Endothelial cell of umbilical vein (primary cell): ENCODE measurements around the gene COL4A2. TPM values are rescaled to one million over a fixed set of nuclear protein-coding genes. Genes with fewer than 3 reads are reported as not detected.

Source experiments
- BruUV-seq: library from RNA; stranded (reverse); fragments of 400-500 nt; replicated peaks from 2 replicates; lab custom pipeline; 2021; lab: Mats Ljungman, UMichigan
- CTCF ChIA-PET: fragments of 300-600, 350-600 bp; sonication (Branson Sonifier 250); formaldehyde crosslinking; loops from one replicate; lab custom pipeline; 2021; ENCODE audit warnings: antibody characterized with exemption, inconsistent platforms; lab: Charles Lee
- POLR2A ChIA-PET: fragments of 300-600, 350-600 bp; sonication (Branson Sonifier 250); formaldehyde crosslinking; loops from one replicate; lab custom pipeline; 2021; ENCODE audit warnings: antibody characterized with exemption, inconsistent platforms; lab: Charles Lee
- DNase-seq: peaks from one replicate; pipeline ENCODE4 v3.0.0-alpha.2; 2011; ENCODE audit warnings: low read depth, low spot score
- FAIRE-seq: peaks from 2 replicates; lab custom pipeline; 2011; peaks lifted over from hg19 to GRCh38; lab: Jason Lieb, UNC
- H2AFZ ChIP-seq: 2 replicates; pipeline ENCODE4 v1.6.0; 2012; ENCODE audit warnings: low read depth, low read length, control low read depth, inconsistent platforms
- H3K27ac ChIP-seq: 2 replicates; pipeline ENCODE4 v1.5.1; 2011; ENCODE audit warnings: low read depth, mild to moderate bottlenecking, control low read depth, low read length, moderate library complexity; ENCODE audit not compliant: insufficient read depth
- H3K27me3 ChIP-seq, 2 experiments: 2 replicates each; pipeline versions ENCODE4 v1.6.0 to v1.6.1; 2011; ENCODE audit warnings: low read length in 2 of 2, mixed read lengths in 1 of 2; ENCODE audit not compliant: control insufficient read depth in 2 of 2, insufficient read depth in 2 of 2
- H3K36me3 ChIP-seq, 2 experiments: 2 replicates in 1 of 2; 3 replicates in 1 of 2; pipeline ENCODE4 v1.5.1; 2011; ENCODE audit warnings: low read length in 2 of 2, mild to moderate bottlenecking in 1 of 2, moderate library complexity in 1 of 2; ENCODE audit not compliant: control insufficient read depth in 2 of 2, insufficient read depth in 2 of 2; ENCODE audit errors: extremely low read depth in 1 of 2
- H3K4me1 ChIP-seq: 3 replicates; pipeline ENCODE4 v1.5.1; 2011; ENCODE audit warnings: mild to moderate bottlenecking, low read length; ENCODE audit not compliant: control insufficient read depth, insufficient read depth; ENCODE audit errors: extremely low read depth
- H3K4me2 ChIP-seq: 2 replicates; pipeline ENCODE4 v1.6.1; 2011; ENCODE audit warnings: low read length, control low read depth, mixed read lengths; ENCODE audit not compliant: insufficient read depth
- H3K4me3 ChIP-seq, 3 experiments: fragments of 200-600 bp in 1 of 3; sonication (generic), shearing (Covaris generic) in 1 of 3; replicated peaks in 1 of 3; 2 replicates each; pipeline ENCODE4 v1.5.1; 2011 to 2016; ENCODE audit warnings: control low read depth in 3 of 3, low read length in 3 of 3, mild to moderate bottlenecking in 2 of 3, inconsistent platforms in 1 of 3, low read depth in 1 of 3, moderate library complexity in 1 of 3; ENCODE audit not compliant: insufficient read depth in 1 of 3
- H3K79me2 ChIP-seq: 2 replicates; pipeline ENCODE4 v1.6.0; 2012; ENCODE audit warnings: low read length, inconsistent platforms; ENCODE audit not compliant: control insufficient read depth, insufficient read depth
- H3K9ac ChIP-seq: replicated peaks from 2 replicates; pipeline ENCODE3; 2011; ENCODE audit warnings: low read length, control low read depth; ENCODE audit not compliant: insufficient read depth; ENCODE audit errors: extremely low read depth
- H3K9me1 ChIP-seq: replicated peaks from 3 replicates; pipeline ENCODE4 v1.6.0; 2011; ENCODE audit warnings: mild to moderate bottlenecking, low read length; ENCODE audit not compliant: control insufficient read depth, insufficient read depth; ENCODE audit errors: extremely low read depth
- H3K9me3 ChIP-seq: replicated peaks from 2 replicates; pipeline ENCODE4 v1.5.1; 2012; ENCODE audit warnings: low read length, inconsistent platforms; ENCODE audit not compliant: control insufficient read depth, insufficient read depth
- H4K20me1 ChIP-seq: replicated peaks from 2 replicates; pipeline ENCODE3; 2011; ENCODE audit warnings: mild to moderate bottlenecking, low read length; ENCODE audit not compliant: control insufficient read depth, insufficient read depth; ENCODE audit errors: extremely low read depth
- CTCF ChIP-seq, 2 donors: IDR thresholded peaks; 1 replicate in 1 of 2; 2 replicates in 1 of 2; pipeline ENCODE4 v1.5.1; 2011; ENCODE audit warnings: low read length in 2 of 2, mild to moderate bottlenecking in 2 of 2, moderate library complexity in 2 of 2, control low read depth in 1 of 2, inconsistent platforms in 1 of 2, low read depth in 1 of 2; ENCODE audit not compliant: insufficient read depth in 1 of 2; ENCODE audit errors: extremely low read depth in 1 of 2
- EZH2 ChIP-seq: IDR thresholded peaks from 2 replicates; pipeline ENCODE4 v1.6.1; 2012; ENCODE audit warnings: borderline replicate concordance, low read depth, mild to moderate bottlenecking, moderate library complexity, low read length, inconsistent platforms; ENCODE audit not compliant: severe bottlenecking
- FOS ChIP-seq: IDR thresholded peaks from 2 replicates; pipeline ENCODE4 v1.6.1; 2011; ENCODE audit warnings: mild to moderate bottlenecking, low read length, moderate library complexity, borderline replicate concordance; ENCODE audit not compliant: insufficient read depth
- GATA2 ChIP-seq: IDR thresholded peaks from 2 replicates; pipeline ENCODE4 v1.7.0; 2011; ENCODE audit warnings: low read depth, mild to moderate bottlenecking, moderate library complexity, mixed read lengths, low read length; ENCODE audit not compliant: insufficient read length, insufficient read depth
- JUN ChIP-seq: IDR thresholded peaks from 2 replicates; pipeline ENCODE4 v1.6.1; 2011; ENCODE audit warnings: borderline replicate concordance, low read depth; ENCODE audit not compliant: insufficient read length, insufficient read depth
- MAX ChIP-seq: IDR thresholded peaks from 2 replicates; pipeline ENCODE4 v1.6.1; 2011; ENCODE audit not compliant: insufficient read depth, insufficient read length
- MYC ChIP-seq: IDR thresholded peaks from one replicate; pipeline ENCODE4 v1.6.1; 2011; ENCODE audit warnings: mild to moderate bottlenecking, low read depth, low read length
- POLR2A ChIP-seq: IDR thresholded peaks from 2 replicates; pipeline ENCODE4 v1.6.1; 2012; ENCODE audit warnings: low read depth, mild to moderate bottlenecking, control low read depth, low read length
- POLR2AphosphoS5 ChIP-seq: IDR thresholded peaks from 2 replicates; pipeline ENCODE4 v1.6.1; 2012; ENCODE audit warnings: low read depth, mild to moderate bottlenecking, control low read depth, low read length, moderate library complexity; ENCODE audit not compliant: insufficient read depth
- dilution Hi-C: fragments of 300-500 bp; cut with MboI; formaldehyde crosslinking; loops from one replicate; pipeline ENCODE4 v1.15.0; 2019; ENCODE audit warnings: low sequenced_read_pairs; ENCODE audit not compliant: extremely low pct_ligation_motif_present
- intact Hi-C: fragments of 100-400 bp; cut with micrococcal nuclease; formaldehyde crosslinking; loops from one replicate; pipeline ENCODE4 v1.10.0; 2022
- polyA plus RNA-seq, 4 experiments: library from polyadenylated mRNA; depleted of rRNA in 3 of 4; stranded (reverse) in 3 of 4; unstranded in 1 of 4; fragments of >200 nt; gene quantifications; 2 replicates each; pipeline versions ENCODE4 v1.2.1 to v1.2.3, GENCODE V29; 2011 to 2012; ENCODE audit warnings: missing spikeins in 1 of 4
- total RNA-seq: library from RNA; stranded (reverse); gene quantifications from 2 replicates; pipeline ENCODE4 v1.2.3, GENCODE V29; 2021

COL4A2 gene
- total and polyA plus RNA-seq, 2 donors (not counting 3 experiments of a cell fraction or from before 2014, with no cell fraction given): 792 to 940 TPM

GRCh38 chr13:110272651-110273050 lies 34.4 kb upstream of the COL4A2 start:
- no peaks in the 10 kb centered on the region for H3K27me3 ChIP-seq
- no peak for TF ChIP-seq CTCF (IDR thresholded peaks at IDR 0.05; ENCODE audit: extremely low read depth in 1 of 2, insufficient read depth in 1 of 2, low read depth in 1 of 2, low read length in 2 of 2)
- H3K9me1 ChIP-seq: peaks cover 3% of the 10 kb centered on the region
- CTCF ChIA-PET: no interaction called here
- intact Hi-C loops: no loop called here
- no peak overlapping the region for H3K9ac ChIP-seq
- dilution Hi-C loops: no loop called here
- H3K9me3 ChIP-seq: no peaks in the 10 kb centered on the region
- no peak for FAIRE-seq
- POLR2A ChIA-PET: no interaction called here
- no peak overlapping the region for H3K4me3 ChIP-seq
- peaks cover 19% of the 10 kb centered on the region for H4K20me1 ChIP-seq
- H2AFZ ChIP-seq: no peak overlapping the region
- no TSS peak for BruUV-seq
- H3K27ac ChIP-seq: no peak overlapping the region
- H3K36me3 ChIP-seq: peaks cover 6 to 8% of the 10 kb centered on the region in 2 experiments
- H3K79me2 ChIP-seq: peaks cover 62% of the 10 kb centered on the region
- no peak for DNase-seq
- no peak overlapping the region for H3K4me2 ChIP-seq
- H3K4me1 ChIP-seq: no peaks in the 10 kb centered on the region

DNA sequence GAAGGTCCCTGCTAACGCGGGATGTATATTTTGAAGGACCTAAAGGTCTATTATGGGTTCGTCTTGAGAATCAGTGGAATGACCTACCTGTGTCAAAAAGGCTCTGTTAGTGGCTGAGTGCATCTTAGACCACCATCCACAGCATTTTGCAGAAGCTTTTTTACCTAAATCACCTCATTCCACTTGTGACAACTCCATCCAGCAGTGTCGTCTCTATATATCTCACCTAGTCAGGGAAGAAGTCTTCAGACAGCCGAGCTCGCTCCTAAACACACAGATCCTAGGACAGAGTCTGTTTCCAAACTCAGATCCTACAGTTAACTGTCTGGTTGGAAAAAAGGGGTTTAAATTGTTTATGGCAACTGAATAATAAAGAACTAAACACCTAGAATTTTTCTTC lies 33.8 kb upstream of the COL4A2 start:
- Histone ChIP-seq H3K9me3 (no peaks in the 10 kb centered on the region), H3K4me1 (no peaks in the 10 kb centered on the region), H3K4me3 (no peak overlapping the region), H3K9ac (no peak overlapping the region), H3K36me3 (peaks cover 6 to 8% of the 10 kb centered on the region in 2 experiments), H4K20me1 (peaks cover 19% of the 10 kb centered on the region), H2AFZ (no peak overlapping the region), H3K4me2 (no peak overlapping the region), H3K27ac (no peak overlapping the region), H3K9me1 (peaks cover 3% of the 10 kb centered on the region), H3K79me2 (peaks cover 60% of the 10 kb centered on the region), H3K27me3 (no peaks in the 10 kb centered on the region)
- BruUV-seq: no TSS peak
- intact Hi-C loops (no loop called here), dilution Hi-C loops (no loop called here)
- TF ChIP-seq GATA2: no peak
- no peak for TF ChIP-seq EZH2
- no peak for TF ChIP-seq FOS
- no peak for TF ChIP-seq MAX
- no peak for TF ChIP-seq CTCF (IDR thresholded peaks at IDR 0.05; ENCODE audit: extremely low read depth in 1 of 2, insufficient read depth in 1 of 2, low read depth in 1 of 2, low read length in 2 of 2)
- TF ChIP-seq POLR2A: no peak
- no peak for TF ChIP-seq MYC
- TF ChIP-seq POLR2AphosphoS5: no peak
- no peak for TF ChIP-seq JUN
- DNase-seq: no peak
- CTCF ChIA-PET: interaction anchor here (1.4 kb wide), 1 partner anchor 35 kb away, joined by 4 read pairs; no protein-coding TSS in a partner anchor
- FAIRE-seq: no peak
- POLR2A ChIA-PET: no interaction called here
